SK-N-MC (cell line): ENCODE measurements around the gene ANXA3.

Source experiments
- EZH2 ChIP-seq: fragments of 200-600 bp; sonication (generic); IDR thresholded peaks from one replicate; pipeline ENCODE4 v1.6.1; 2017; ENCODE audit warnings: antibody characterized with exemption
- FOXP2 ChIP-seq: optimal IDR thresholded peaks from 2 replicates; pipeline ENCODE3; 2011; ENCODE audit warnings: mild to moderate bottlenecking, moderate library complexity; ENCODE audit not compliant: insufficient read depth; ENCODE audit errors: extremely low read length, control extremely low read depth
- POLR2AphosphoS5 ChIP-seq: IDR thresholded peaks from 2 replicates; pipeline ENCODE4 v1.6.1; 2012; ENCODE audit warnings: mild to moderate bottlenecking, low read depth, low read length, borderline replicate concordance

- TF ChIP-seq EZH2 (no peak), FOXP2 (no peak), POLR2AphosphoS5 (no peak)
Observed at GRCh38 chr4:78545275-78546246, 6.0 kb upstream of the ANXA3 start.
